Dendritic cell treated with granulocyte-macrophage colony-stimulating factor and Interleukin-4, amounts not matched to agents 40 ng/mL and 50 ng/mL, for 4 days (primary cell): ENCODE data around the gene VCAN.

ENCODE experiments used
- H3K27ac Mint-ChIP-seq: one replicate; pipeline ENCODE4 v1.8.0; 2022; ENCODE audit warnings: mild to moderate bottlenecking, mixed read lengths
- H3K27me3 Mint-ChIP-seq: one replicate; pipeline ENCODE4 v1.8.0; 2022; ENCODE audit warnings: mild to moderate bottlenecking, mixed read lengths
- H3K36me3 Mint-ChIP-seq: one replicate; pipeline ENCODE4 v1.8.0; 2022; ENCODE audit warnings: low read depth, mixed read lengths
- H3K4me1 Mint-ChIP-seq: one replicate; pipeline ENCODE4 v1.8.0; 2022; ENCODE audit warnings: low read depth, mixed read lengths
- H3K4me3 Mint-ChIP-seq: one replicate; pipeline ENCODE4 v1.8.0; 2022; ENCODE audit warnings: mild to moderate bottlenecking, moderate library complexity, mixed read lengths
- H3K9me3 Mint-ChIP-seq: one replicate; pipeline ENCODE4 v1.8.0; 2022; ENCODE audit warnings: mixed read lengths
- intact Hi-C: fragments of 100-400 bp; cut with micrococcal nuclease; formaldehyde crosslinking; loops from one replicate; pipeline ENCODE4 v1.15.0; 2022

VCAN gene

DNA sequence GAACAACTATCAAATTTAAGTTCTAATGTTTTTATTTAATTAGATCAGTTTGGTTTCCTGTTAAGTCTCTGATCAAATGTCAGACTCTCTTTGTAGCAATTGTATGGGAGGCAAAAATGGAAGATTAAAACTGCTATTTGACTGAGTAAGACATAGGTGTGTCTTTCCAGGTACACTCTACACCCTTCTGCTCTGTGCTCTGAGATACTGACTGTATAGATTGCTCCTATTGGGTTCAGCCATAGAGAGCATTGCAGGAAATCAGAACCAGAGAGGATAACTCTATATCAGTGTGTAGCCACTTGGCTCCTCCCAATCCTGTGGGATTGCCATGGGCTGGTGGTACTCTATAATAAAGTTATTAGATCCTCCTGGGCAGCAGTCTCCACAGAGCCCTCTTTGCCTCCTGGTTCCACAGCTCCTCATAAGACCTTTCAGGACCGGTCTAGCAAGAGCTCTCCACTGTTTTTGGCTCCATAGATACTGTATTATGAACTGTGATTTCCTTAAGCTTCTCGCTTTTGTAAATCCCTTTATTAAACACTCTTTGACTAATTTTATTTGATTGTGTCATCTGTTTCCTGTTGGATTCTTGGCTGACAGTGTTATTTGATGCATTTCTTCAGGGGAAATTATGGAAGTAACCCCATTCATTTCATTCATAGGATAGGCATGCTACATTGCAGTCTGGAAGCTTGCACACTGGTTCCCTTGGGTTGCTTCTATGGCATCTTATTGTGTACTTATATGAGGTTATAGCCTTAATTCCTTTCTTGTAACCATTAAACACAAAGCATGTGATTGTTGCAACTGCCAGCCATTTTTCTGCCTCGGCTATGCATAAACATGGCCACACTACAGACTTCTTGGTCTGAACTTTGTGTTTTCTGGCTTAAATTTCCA lies 115.6 kb downstream of the VCAN start:
- H3K27ac Mint-ChIP-seq = no peak overlapping the region
- H3K4me1 Mint-ChIP-seq = no peaks in the 10 kb centered on the region
- intact Hi-C loops = no loop called here
- H3K27me3 Mint-ChIP-seq = no peaks in the 10 kb centered on the region
- no peaks in the 10 kb centered on the region for H3K9me3 Mint-ChIP-seq
- H3K36me3 Mint-ChIP-seq = no peaks in the 10 kb centered on the region
- no peak overlapping the region for H3K4me3 Mint-ChIP-seq

DNA sequence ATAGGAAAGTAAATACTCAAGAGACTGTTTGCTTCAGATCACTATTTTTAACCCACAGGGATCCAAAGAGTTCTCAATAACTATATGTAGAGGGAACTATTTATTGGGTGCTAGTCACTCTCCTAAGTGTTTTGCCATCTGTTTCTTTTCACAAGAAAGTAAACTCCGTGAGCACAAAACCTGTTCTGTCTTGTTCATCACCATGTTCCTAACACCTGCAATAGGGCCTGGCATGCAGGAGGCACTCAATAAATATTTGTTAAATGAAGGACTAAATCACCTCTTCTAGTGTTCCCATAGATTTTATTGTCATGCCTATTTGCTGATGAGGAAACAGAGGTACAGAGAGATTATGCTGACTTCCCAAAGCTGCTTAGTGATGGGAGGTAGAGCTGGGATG lies 118.2 kb downstream of the VCAN start:
- H3K27me3 Mint-ChIP-seq = no peaks in the 10 kb centered on the region
- no peaks in the 10 kb centered on the region for H3K4me1 Mint-ChIP-seq
- no peak overlapping the region for H3K27ac Mint-ChIP-seq
- no peaks in the 10 kb centered on the region for H3K9me3 Mint-ChIP-seq
- no peaks in the 10 kb centered on the region for H3K36me3 Mint-ChIP-seq
- no peak overlapping the region for H3K4me3 Mint-ChIP-seq
- intact Hi-C loops = no loop called here

DNA sequence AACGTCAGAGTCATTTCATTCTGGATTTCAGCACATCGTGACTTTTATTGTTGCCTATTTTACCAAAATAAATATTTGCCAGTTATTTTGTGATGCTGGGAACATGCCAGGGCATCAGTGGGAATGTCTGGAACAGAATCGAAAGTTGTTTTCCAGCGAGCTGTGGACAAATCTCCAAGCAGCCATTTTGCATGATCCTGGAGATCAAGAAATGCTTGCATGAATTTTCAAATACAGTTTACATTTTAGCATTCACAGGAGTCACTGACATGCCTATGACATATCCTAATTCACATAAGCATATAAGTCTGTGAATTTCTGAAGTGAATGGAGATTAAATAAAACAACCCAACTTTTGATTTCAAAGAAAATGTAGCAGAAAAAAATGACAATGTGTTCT lies 119.4 kb downstream of the VCAN start:
- no peaks in the 10 kb centered on the region for H3K27me3 Mint-ChIP-seq
- H3K9me3 Mint-ChIP-seq = no peaks in the 10 kb centered on the region
- no peaks in the 10 kb centered on the region for H3K4me1 Mint-ChIP-seq
- intact Hi-C loops = no loop called here
- no peak overlapping the region for H3K27ac Mint-ChIP-seq
- no peak overlapping the region for H3K4me3 Mint-ChIP-seq
- no peaks in the 10 kb centered on the region for H3K36me3 Mint-ChIP-seq

DNA sequence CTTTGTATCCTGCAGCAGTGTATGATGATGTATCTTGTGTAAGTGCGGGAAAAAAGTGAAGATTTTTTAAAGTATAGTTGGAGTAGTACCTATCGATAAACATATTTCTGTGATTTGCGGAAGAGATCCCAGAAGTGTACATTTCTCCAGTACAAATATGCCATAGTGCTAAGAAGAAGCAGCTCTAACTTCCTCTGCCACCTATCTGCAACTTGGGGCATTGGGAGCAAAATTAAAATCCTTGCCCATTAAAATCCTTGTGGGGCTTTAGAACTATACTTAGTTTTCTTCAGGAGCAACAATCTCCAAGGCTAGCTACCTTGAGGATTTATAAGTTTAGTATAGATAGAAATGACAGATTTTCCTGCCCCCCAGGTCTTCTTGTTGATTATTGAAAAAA lies 123.7 kb downstream of the VCAN start:
- H3K27ac Mint-ChIP-seq = no peak overlapping the region
- intact Hi-C loops = no loop called here
- no peaks in the 10 kb centered on the region for H3K4me1 Mint-ChIP-seq
- H3K36me3 Mint-ChIP-seq = no peaks in the 10 kb centered on the region
- no peaks in the 10 kb centered on the region for H3K27me3 Mint-ChIP-seq
- H3K9me3 Mint-ChIP-seq = no peaks in the 10 kb centered on the region
- H3K4me3 Mint-ChIP-seq = no peak overlapping the region

DNA sequence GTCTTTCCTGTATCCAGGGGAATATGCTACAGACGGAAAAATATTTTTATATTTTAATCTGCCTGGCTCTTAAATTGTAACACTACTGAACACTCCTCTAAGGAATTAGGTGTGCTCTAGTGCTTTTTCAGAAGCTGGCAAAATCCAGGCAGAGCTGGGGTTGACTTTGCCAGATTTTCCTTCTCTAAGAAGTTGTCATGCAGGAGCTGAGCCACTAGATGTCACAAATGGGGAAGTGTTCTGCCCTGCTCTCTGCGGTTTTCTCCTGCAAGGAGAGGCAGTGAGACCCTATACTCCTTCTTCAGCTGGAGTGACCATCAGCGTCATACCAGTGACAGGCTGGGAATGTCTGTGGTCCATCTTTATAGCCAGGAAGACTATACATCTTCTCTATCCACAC lies 136.6 kb downstream of the VCAN start:
- H3K27ac Mint-ChIP-seq = no peak overlapping the region
- no peaks in the 10 kb centered on the region for H3K36me3 Mint-ChIP-seq
- H3K9me3 Mint-ChIP-seq = no peaks in the 10 kb centered on the region
- H3K4me3 Mint-ChIP-seq = no peak overlapping the region
- H3K27me3 Mint-ChIP-seq = no peaks in the 10 kb centered on the region
- no peaks in the 10 kb centered on the region for H3K4me1 Mint-ChIP-seq
- intact Hi-C loops = no loop called here

DNA sequence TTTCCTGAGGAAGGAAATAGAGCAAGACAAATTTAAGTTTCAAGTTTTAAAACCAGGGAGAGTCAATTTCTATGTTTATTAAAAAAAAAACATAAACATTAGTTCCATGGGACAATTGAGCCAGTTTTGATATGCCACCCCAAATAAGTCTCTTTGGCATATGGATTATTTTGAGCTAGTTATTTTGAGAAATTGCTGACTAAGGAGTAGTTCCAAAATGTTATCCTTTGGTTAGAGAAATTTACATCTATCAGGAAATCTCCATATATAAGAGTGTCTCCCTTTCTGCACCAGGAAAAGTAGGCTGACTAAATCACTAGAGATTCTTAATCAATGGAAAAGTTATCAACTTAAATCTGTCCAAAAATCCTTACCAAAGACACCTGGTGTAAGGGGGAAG lies 143.3 kb downstream of the VCAN start:
- H3K4me1 Mint-ChIP-seq = no peaks in the 10 kb centered on the region
- intact Hi-C loops = no loop called here
- H3K36me3 Mint-ChIP-seq = no peaks in the 10 kb centered on the region
- no peak overlapping the region for H3K4me3 Mint-ChIP-seq
- H3K9me3 Mint-ChIP-seq = peaks cover 21% of the 10 kb centered on the region
- peaks cover 5% of the 10 kb centered on the region for H3K27me3 Mint-ChIP-seq
- H3K27ac Mint-ChIP-seq = no peak overlapping the region

DNA sequence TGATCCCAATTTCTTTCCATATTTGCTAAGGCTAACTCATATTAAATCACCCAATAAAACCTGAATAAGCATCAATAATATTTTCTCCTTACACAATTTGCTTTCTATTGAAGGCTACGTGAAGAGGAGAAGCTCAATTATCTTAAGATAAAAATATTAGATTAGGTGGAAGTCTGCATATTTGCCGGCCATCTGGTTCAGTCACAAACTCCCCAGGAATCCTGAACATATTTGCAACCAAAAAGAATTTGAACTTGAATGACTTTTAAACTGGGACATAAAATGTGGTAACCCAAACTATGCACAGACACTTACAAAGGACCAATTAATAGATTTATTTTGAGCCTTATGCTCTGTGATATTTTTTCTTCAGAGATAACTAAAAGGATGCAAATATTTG lies 156.8 kb downstream of the VCAN start:
- Mint-ChIP-seq H3K4me1 (no peaks in the 10 kb centered on the region), H3K27ac (no peak overlapping the region), H3K27me3 (peaks cover 2% of the 10 kb centered on the region), H3K9me3 (no peaks in the 10 kb centered on the region), H3K4me3 (no peak overlapping the region), H3K36me3 (no peaks in the 10 kb centered on the region)
- intact Hi-C loops = no loop called here
